ENCODE results near the gene SYCP2.

GRCh38 chr20:59891581-59891980, 41.9 kb downstream of the SYCP2 start:
- no peak for TF ChIP-seq CTCF (IDR thresholded peaks at IDR 0.05)
- TF ChIP-seq POLR2A (IDR thresholded peaks at IDR 0.05): no peak

Measured in adrenal gland (tissue), 5 donors.